ENCODE data around the gene IFT88. TPM values are rescaled to one million over a fixed set of nuclear protein-coding genes. Genes with fewer than 3 reads are reported as not detected.

Gene IFT88
- total and polyA plus RNA-seq, 9 of the 15 experiments (the other 6 are each of a cell fraction or from before 2014, with no cell fraction given), result 8.3 to 13.5 (median 10.0) TPM

- TF ChIP-seq CHD7 (IDR thresholded peaks at IDR 0.05; ENCODE audit: low read depth, low read length), result no peak
- no peak for TF ChIP-seq ZKSCAN8 (CRISPR knock-in tag; IDR thresholded peaks at IDR 0.05)
- TF ChIP-seq TBP (optimal IDR thresholded peaks at IDR 0.05; ENCODE audit: low read depth, low read length), result peak; percentile 33
- TF ChIP-seq FOXP1 (CRISPR knock-in tag; IDR thresholded peaks at IDR 0.05), result no peak
- no peak for TF ChIP-seq BRD4 (IDR thresholded peaks at IDR 0.05)
- TF ChIP-seq HES1 (IDR thresholded peaks at IDR 0.05; ENCODE audit: low read depth), result no peak
- no peak for TF ChIP-seq HOXB6 (CRISPR knock-in tag; IDR thresholded peaks at IDR 0.05; ENCODE audit: borderline replicate concordance)
- TF ChIP-seq PHB (CRISPR knock-in tag; IDR thresholded peaks at IDR 0.05), result no peak
- no peak for TF ChIP-seq HEY1 (CRISPR knock-in tag; IDR thresholded peaks at IDR 0.05; ENCODE audit: borderline replicate concordance)
- no peak for TF ChIP-seq DMBX1 (CRISPR knock-in tag; IDR thresholded peaks at IDR 0.05; ENCODE audit: borderline replicate concordance)
- TF ChIP-seq KAT7 (CRISPR knock-in tag; IDR thresholded peaks at IDR 0.05; ENCODE audit: borderline replicate concordance), result no peak
- peak; percentile 86 for TF ChIP-seq POLR2G (IDR thresholded peaks at IDR 0.05; ENCODE audit: low read depth, low read length)
- TF ChIP-seq MAX (CRISPR knock-in tag; IDR thresholded peaks at IDR 0.05), result peak; percentile 32; the same call in 1 of the 2 replicates
- TF ChIP-seq GTF2A2 (tag; IDR thresholded peaks at IDR 0.05), result no peak
Observed at GRCh38 chr13:20525601-20526544, 41.1 kb upstream of the IFT88 start, which contains the start of gene CRYL1 (continued).

Measured in K562 (cell line).